IPS DF 4.7 (cell line): Measurements from ENCODE around the gene C1orf159.
"Not testable (repeated sequence)": the region's sequence is repeated elsewhere in the genome, so short reads cannot be mapped to it uniquely, and the experiment has no call there.

Experiments
- DNase-seq: peaks from one replicate; pipeline ENCODE4 v3.0.0-alpha.2; 2013; ENCODE audit warnings: low spot score; ENCODE audit errors: extremely low read depth

The C1orf159 gene

DNA sequence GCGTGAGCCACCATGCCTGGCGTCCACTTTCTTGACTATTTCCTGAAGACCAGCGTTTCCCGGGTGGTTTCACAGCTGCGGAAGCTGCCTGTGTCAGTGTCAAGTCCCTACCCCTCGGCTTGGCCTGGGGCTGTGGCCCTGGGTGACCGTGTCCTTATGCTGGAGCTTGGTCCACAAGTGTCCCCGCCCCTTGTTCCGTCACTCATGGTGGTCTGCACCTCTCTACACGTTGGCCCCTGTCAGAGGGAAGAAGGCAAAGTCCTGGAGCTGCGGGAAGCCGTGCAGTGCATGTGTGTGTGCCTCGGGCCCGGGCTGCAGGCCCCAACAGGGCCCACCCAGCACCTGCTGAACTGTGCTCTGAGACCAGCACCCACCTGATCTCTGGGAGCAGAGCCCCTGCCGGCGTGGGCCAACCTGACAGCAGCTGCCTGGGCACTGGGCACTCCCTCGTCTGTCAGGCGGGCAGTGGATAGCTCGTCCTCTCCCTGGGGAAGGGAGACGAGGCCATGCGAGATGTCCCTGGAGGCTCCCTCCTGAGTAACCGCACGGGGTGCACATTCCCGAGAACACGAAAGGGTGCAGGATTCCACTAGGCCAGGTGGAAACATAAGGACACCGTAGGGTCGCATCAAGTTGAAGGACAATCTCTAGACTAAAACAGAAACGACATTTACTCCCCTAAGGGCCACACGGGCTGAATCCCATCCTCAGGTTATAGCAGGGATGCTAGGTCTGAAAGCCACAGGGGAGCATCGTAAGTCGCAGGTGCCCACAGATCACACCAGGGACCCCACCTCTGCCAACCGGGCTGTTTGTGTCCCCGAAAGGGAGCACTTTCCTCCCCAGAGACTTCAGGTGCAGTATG, 2.4 kb upstream of the C1orf159 start:
- no peak for DNase-seq

DNA sequence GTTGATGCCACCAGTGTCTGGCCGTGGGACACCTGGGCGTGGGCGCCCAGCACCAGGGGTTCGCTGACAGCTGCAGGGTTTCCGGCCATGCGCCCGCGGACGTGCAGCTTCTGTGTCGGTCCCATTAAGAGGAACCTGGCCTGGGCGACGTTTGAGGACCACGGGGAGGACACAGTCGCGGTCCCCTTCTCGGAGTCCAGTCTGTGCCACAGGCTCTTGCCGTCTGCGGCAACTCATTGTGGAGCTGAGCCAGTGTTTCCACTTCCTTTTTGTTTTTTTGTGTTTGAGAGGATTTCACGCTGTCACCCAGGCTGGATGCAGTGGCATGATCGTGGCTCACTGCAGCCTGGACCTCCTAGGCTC, 1.6 kb upstream of the C1orf159 start:
- no peak for DNase-seq

DNA sequence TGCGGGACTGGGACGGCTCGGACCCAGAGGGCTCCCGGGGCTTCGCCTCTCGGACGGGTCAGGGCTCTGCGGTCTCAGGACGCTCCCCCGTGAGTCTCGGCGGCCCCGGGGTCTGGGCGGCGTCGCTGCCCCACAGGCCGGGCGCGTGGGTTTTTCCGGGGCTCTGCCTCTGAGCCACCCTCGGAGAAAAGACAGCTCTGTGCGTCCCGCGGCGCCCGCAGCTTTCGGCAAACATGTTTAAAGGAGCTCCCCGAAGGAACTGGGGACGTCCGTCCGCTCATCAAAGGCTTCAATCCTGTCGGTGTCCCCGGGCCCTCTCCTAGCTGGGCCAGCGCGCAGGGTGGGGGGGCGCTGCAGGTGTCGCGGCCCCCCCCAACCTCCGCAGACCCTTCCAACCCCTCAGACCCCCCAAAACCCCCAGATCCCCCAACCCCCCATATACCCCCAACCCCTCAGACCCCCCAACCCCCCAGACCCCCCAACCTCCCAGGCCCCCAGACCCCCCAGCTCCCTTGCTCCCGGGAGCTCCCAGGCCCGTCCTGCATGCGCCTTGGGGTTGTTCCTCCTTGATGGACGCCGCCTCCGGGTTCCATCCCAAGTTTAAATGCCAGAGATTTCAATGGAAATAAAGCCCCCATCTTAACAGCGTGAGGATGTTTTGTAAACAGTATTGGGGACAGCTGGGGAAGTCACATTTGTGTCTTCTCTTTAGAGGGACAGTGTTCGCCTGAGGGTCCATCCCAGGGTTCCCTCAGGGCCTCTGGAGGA, 996 bp upstream of the C1orf159 start:
- no peak for DNase-seq

DNA sequence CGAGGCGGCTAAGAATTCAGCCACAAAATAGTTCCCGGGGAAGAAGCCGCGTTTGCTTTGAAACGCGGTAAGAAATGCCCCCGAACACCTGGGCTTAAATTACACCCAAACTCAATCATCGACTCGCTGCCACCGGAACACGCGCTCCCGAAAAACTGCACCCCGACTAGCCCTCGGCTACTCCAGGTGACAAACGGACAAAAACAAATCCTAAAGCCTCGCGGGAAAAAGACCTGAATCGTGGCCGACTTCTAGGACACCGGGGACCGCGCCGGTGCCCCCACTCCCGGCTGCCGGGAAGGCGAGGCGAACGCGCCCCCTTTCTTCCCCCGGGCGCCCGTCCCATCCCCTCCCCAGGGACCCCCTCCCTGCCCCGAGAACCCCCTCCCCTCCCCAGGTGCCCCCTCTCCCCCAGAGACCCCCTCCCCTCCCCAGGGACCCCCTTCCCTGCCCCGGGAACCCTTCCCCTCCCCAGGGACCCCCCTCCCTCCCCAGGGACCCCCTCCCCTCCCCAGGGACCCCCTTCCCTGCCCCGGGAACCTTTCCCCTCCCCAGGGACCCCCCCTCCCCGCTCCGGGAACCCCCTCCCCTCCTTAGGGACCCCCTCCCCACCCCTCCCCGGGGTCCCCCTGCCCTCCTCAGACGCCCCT, 628 bp downstream of the C1orf159 start:
- DNase-seq: no peak

DNA sequence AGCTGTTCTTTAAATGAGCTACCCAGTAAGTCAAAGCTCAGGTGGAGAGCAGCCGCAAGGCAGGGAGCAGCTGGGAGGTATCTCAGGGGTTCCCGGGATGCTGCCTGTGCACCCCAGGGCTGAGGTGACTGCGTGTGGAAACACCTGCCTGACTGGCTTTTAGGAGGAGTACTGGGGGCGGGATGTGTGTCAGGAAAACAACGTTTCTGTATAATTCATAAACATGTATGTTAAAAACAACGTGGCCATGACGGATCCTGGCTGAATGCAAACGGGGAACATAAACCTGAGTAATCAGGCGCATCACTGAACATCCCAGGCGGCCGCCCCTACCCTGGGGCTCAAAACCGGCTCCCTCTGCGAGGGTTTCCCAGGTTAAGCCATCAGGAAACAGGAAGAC, 1.5 kb downstream of the C1orf159 start:
- no peak for DNase-seq

DNA sequence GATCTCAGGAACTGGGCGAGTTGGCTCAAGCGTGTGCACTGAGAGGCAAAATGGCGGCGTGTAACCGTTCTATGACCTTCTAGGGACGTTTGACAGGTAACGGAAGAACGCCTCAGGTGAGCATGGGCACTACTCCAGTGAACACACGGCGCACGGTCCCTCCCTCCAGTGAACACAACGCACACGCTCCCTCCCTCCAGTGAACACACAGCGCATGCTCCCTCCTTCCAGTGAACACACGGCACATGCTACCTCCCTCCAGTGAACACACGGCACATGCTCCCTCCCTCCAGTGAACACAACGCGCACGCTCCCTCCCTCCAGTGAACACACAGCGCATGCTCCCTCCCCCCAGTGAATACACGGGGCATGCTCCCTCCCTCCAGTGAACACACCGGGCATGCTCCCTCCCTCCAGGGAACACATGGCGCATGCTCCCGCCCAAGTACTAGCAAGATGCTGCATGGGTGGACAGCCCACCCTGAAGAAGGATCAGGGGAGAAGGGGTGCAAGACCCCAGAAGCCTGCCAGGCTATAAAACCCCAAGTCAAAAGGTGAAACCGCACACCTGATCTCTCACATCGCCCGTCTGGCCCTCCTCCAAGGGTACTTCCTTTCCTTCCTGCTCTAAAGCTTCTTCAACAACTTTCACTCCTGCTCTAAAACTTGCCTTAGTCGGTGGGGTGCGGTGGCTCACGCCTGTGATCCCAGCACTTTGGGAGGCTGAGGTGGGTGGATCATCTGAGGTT, 3.5 kb downstream of the C1orf159 start:
- DNase-seq: no peak

DNA sequence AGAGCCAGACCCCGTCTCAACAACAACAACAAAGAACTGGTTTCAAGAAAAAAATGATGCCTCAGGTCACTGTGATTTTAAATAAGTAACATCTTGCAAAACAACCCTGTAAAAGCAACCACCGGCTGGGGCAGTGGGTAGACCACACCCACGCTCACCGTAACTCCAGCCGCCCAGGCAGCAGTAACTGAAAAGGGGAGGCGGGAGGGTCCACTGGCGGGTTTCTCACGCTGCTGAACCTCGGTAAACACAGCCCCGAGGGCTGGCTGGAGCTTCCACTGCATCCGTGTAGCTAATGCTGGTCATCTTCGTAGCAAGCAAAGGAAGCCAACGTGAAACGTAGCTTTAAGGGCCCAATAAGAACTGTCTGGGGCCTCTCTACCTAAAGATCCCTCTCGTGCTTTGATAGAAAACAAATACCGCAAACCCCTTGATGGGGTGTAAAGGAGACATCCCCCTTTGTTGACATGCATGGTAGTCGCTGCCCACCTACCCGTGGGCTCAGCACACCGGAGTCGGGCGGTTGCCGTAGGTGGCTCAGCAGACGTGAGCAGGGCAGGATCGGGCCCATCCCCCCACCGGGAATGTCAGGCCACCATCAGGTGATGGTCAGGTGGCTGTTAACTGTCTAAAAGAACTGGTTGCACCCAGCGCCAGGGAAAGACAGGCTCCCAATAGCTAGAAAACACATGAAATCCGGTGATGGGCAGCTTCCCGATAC, 4.2 kb downstream of the C1orf159 start:
- DNase-seq: no peak

DNA sequence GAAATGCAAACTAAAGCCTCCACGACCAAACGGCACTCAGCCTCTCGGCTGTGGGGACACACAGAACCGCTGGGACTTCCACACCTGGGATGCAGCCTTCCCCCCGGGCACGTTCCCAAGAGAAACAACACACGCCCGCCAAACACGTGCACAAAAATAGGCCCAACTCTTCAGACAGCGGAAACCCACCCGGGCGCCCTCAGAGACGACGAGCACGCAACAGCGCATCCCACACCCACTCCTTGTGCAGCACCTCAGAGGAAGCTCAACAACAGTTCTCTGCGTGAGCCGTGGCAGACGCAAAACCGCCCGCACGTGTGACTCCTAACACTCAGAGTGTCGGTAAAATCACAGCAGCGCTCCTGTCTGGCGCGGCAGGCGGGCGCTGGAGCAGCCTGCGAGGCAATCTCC, 5.3 kb downstream of the C1orf159 start:
- DNase-seq: no peak

DNA sequence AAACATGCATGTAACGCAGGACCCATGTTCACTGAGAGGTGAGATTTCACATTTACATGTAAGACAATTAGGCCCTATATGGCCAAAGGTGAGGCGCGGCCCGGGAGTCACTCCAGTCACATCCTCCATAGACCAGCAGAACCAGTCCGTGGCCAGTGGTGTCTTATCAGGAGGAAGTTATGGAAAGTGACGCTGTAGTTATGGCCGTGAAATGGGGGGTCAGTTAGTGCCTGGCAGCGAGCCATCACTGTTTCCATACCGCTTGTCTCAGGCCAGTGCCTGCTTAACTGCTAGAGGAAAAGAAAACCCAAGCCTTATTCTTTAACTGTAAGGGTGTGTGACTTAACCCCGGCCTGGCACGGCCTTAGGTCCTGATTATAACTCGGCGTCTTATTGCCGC, 6.1 kb downstream of the C1orf159 start:
- no peak for DNase-seq

DNA sequence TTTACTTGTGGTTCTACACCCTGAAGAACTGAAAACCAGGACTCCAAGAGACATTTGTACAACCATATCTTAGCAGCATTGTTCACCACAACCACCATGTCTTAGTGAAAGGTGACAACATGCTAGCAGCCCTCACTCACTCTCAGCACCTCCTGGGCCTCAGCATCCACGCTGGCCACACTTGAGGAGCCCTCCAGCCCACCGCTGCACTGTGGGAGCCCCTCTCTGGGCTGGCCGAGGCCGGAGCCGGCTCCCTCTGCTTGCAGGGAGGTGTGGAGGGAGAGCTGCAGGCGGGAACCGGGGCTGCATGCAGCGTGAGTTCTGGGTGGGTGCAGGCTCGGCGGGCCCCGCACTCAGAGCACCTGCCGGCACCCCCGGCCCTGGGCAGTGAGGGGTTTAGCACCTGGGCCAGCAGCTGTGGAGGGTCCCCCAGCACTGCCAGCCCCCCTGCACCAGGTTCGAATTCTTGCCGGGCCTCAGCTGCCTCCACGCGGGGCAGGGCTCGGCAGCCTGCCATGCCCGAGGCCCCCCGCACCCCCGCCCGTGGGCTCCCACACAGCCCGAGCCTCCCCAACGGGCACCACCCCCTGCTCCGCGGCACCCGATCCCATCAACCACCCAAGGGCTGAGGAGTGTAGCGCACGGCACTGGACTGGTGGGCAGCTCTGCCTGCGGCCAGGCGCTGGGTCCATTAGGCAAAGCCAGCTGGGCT, 9.2 kb downstream of the C1orf159 start:
- DNase-seq: no peak

DNA sequence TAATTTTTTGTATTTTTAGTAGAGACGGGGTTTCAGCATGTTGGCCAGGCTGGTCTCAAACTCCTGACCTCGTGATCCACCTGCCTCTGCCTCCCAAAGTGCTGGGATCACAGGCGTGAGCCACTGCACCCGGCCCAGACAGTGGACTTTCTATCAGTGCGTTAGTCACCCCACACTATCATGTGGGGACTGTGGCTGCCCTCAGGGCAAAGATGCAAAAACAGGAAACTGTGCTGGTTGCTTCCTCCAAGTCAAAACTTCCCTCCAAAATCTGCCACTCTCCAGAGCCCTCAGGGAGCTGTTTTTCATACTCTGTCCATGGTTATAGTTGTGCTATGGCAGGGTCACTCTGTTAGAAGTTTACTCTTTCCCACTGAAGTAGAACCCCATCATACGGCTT, 11.7 kb downstream of the C1orf159 start:
- not testable (repeated sequence) for DNase-seq

DNA sequence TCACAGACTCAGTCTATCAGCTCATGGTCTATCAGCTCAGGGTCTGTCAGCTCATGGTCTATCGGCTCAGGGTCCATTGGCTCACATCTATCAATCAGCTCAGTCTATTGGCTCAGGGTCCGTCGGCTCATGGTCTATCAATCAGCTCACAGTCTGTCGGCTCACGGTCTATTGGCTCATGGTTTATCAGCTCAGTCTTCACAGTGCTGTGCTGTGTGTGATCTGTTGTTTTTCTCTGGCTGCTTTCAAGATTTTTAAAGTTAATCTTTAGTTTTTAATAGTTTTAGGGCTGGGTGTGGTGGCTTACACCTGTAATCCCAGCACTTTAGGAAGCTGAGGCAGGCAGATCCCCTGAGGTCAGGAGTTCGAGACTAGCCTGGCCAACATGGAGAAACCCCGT, 14.4 kb downstream of the C1orf159 start:
- no peak for DNase-seq

DNA sequence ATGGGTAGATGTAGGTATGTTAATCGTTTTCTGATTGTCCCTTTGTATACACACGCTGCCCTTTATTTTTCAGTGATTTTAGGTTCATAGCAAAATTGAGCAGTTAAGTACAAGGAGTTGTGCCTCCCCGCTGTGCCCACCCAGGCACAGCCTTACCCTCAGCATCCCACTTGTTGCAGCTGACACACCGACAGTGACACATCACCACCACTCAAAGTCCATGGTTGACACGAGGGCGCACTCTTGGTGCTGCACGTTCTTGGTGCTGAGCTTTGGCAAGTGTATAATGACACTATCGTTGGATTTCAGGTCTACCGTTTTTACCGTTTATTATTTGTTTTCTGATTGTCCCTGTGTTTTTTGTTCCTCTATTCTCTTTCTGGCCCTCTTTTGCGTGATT, 15.6 kb downstream of the C1orf159 start:
- no peak for DNase-seq

DNA sequence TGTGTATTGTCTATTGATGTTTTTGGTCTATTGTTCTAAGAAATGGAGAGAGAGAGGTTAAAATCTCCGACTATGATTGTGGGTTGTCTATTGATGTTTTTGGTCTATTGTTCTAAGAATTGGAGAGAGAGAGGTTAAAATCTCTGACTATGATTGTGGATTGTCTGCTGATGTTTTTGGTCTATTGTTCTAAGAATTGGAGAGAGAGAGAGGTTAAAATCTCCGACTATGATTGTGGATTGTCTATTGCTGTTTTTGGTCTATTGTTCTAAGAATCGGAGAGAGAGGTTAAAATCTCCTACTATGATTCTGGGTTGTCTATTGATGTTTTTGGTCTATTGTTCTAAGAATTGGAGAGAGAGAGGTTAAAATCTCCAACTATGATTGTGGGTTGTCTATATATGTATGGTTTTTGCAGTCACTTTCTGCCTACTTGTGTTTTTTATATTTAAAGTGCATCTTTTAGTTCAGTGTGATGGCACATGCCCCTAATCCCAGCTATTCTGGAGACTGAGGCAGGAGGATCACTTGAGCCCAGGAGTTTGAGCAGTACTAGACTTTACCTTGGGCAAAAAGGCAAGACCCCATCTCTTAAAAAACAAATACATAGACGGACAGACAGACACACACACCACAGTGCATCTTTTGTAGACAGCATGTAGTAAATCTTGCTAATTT, 16.2 kb downstream of the C1orf159 start:
- no peak for DNase-seq

DNA sequence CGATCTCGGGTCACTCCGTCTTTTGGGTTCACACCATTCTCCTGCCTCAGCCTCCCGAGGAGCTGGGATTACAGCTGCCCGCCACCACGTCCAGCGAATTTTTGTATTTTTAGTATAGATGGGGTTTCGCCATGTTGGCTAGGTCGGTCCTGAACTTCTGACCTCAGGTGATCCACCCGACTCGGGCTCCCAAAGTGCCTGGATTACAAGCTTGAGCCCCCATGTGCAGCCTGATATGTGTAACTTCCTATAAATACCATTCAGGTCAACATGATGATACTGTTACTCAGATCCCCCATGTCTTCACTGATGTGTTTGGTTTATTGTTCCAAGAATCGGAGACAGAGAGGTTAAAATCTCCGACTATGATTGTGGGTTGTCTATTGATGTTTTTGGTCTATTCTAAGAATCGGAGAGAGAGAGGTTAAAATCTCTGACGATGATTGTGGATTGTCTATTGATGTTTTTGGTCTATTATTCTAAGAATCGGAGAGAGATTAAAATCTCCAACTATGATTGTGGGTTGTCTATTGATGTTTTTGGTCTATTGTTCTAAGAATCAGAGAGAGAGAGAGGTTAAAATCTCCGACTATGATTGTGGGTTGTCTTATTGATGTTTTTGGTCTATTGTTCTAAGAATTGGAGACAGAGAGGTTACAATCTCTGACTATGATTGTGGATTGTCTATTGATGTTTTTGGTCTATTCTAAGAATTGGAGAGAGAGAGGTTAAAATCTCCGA, 17.0 kb downstream of the C1orf159 start:
- no peak for DNase-seq

DNA sequence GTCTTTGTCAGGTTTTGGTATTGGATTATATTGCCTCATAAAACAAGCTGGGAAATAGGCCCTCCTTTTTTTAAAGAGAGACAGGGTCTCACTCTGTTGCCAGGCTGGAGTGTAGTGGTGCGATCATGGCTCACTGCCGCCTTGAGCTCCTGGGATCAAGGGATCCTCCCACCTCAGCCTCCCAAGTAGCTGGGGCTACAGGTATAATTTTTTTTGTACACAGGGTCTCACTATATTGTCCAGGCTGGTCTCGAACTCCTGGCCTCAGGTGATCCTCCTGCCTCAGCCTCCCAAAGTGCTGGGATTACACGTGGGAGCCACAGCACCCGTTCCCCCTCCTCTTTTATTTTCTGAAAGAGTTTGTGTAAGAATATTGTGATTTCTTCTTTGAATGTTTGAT, 19.8 kb downstream of the C1orf159 start:
- not testable (repeated sequence) for DNase-seq

DNA sequence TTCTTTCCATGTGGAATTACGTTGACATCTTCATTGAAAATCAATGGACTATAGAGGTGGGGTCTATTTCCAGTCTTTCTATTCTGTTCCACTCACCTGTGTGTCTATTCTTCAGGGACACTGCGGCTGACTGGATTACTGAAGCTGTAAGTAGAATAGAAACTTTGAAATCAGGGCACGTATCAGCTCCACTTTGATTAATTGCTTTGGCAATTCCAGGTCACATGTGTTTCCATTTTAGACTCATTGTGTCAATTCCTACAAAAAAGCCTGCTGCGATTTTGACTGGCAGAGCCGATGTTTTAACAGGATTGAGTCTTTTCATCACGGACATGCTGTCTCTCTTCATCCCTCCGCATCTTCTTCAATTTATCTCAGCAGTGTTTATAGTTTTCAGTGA, 20.9 kb downstream of the C1orf159 start:
- no peak for DNase-seq

DNA sequence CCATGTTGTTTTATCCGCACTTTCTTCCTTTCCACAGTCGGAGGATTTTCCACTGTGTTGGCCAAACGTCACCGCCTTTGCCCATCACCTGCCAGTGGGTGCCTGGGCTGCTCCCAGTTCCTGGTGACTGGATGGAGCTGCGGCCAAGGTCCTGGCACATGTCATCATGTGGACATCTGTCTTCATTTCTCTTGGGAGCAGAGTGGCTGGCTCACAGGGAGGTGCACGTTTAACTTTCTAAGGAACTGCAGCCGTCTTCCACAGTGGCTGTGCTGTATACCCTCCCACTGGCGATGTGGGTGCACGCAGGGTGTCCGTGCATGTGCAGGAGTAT, 22.3 kb downstream of the C1orf159 start:
- DNase-seq: no peak
